ENCODE results near the gene MTHFD1. TPM values are rescaled to one million over a fixed set of nuclear protein-coding genes. Genes with fewer than 3 reads are reported as not detected.

Gene MTHFD1
- total RNA-seq, 1 experiment from 2014 or later: 153 TPM

DNA sequence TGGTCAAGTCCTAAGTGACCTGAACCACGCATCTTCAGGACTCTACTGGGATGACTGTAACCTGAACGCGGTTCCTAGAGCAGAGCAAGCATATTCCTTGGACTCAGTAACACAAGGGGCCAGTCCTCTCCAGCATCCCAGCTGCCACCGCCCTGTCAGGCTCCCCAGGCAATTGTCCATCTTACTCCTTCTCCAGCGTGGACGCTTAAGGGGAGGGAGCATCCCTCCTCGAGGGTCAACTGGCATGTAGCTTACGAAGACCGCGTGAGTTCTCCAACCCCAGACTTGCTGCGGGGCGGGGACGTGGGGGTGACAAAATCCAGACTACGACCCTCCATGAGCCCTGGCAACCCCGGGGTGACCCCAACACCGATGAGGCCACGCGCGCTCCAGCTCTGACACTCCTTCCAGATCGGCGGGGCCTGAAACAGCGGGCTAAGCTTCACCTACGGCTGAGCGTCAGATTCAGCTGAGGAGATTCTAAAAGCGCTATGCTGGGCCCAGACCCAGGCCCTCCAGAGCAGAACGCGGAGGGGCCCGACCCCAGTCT, 846 bp upstream of the MTHFD1 start:
- ChIA-PET CTCF (interaction anchor here (0.9 to 1.1 kb wide), 2 partner anchors 40 to 43 kb away, joined by 3 to 6 read pairs; no protein-coding TSS in a partner anchor), POLR2A (interaction anchor here (0.6 to 1.9 kb wide), 12 partner anchors 9 to 117 kb away, joined by 3 to 17 read pairs (median 4); partner anchors contain the start of gene ZBTB1), RAD21 (ENCODE audit: low non-redundant PET in 1 of 2, low total read pairs in 2 of 2, uncharacterized antibody in 2 of 2, unreplicated experiment in 2 of 2) (interaction anchor here in 1 of 2 experiments (0.6 kb wide), 1 partner anchor 145 kb away, joined by 3 read pairs; no protein-coding TSS in a partner anchor)
- no peak for DNase-seq (ENCODE audit: low read depth, low spot score)
- Histone ChIP-seq H3K79me2 (ENCODE audit: insufficient read depth, low read length) (peaks cover 48% of the 10 kb centered on the region), H3K9me3 (ENCODE audit: control insufficient read depth in 1 of 2, insufficient read depth in 1 of 2, low read depth in 1 of 2, low read length in 2 of 2) (no peaks in the 10 kb centered on the region), H3K36me3 (ENCODE audit: control insufficient read depth in 1 of 2, insufficient read depth in 2 of 2, low read length in 2 of 2) (peaks cover 5 to 11% of the 10 kb centered on the region in 2 experiments; a peak in 2 of 4 replicates), H2AFZ (ENCODE audit: low read depth, low read length, poor library complexity, severe bottlenecking) (no peak overlapping the region), H3K9me2 (ENCODE audit: insufficient read depth) (no peaks in the 10 kb centered on the region), H3K9ac (ENCODE audit: low read length) (peak overlapping the region; percentile 97), H3K4me2 (ENCODE audit: low read length) (peak overlapping the region; percentile 79), H3K27me3 (ENCODE audit: insufficient read depth, low read length) (no peaks in the 10 kb centered on the region), H3K4me1 (ENCODE audit: control insufficient read depth in 1 of 2, insufficient read depth in 2 of 2, low read length in 2 of 2) (peaks cover 9 to 23% of the 10 kb centered on the region in 2 experiments), H4K20me1 (ENCODE audit: insufficient read depth) (no peaks in the 10 kb centered on the region), H3K4me3 (replicated peaks in 1 of 2; ENCODE audit: low read depth in 1 of 2, low read length in 2 of 2) (peak overlapping the region; percentile 71 to 83), H3K27ac (ENCODE audit: low read depth, low read length) (peak overlapping the region; percentile 63)
- intact Hi-C loops (cut with micrococcal nuclease): no loop called here
- ATAC-seq: peak; percentile 4
- TSS peak; percentile 91 for BruUV-seq (replicated peaks)
- TF ChIP-seq SIN3A (IDR thresholded peaks at IDR 0.05; ENCODE audit: low read depth) (no peak), ZFX (IDR thresholded peaks at IDR 0.05) (peak; percentile 38; the same call in 1 of the 2 replicates)
- TF ChIP-seq, protein P1, sequence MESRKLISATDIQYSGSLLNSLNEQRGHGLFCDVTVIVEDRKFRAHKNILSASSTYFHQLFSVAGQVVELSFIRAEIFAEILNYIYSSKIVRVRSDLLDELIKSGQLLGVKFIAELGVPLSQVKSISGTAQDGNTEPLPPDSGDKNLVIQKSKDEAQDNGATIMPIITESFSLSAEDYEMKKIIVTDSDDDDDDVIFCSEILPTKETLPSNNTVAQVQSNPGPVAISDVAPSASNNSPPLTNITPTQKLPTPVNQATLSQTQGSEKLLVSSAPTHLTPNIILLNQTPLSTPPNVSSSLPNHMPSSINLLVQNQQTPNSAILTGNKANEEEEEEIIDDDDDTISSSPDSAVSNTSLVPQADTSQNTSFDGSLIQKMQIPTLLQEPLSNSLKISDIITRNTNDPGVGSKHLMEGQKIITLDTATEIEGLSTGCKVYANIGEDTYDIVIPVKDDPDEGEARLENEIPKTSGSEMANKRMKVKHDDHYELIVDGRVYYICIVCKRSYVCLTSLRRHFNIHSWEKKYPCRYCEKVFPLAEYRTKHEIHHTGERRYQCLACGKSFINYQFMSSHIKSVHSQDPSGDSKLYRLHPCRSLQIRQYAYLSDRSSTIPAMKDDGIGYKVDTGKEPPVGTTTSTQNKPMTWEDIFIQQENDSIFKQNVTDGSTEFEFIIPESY (IDR thresholded peaks at IDR 0.05; ENCODE audit: extremely low read depth, insufficient replicate concordance, low read length): no peak
